Medulla oblongata (tissue), 1 donor: ENCODE data around the gene ARHGAP21.
"Not testable (repeated sequence)": the region's sequence is repeated elsewhere in the genome, so short reads cannot be mapped to it uniquely, and the experiment has no call there.

Experiments used
- DNase-seq: peaks from one replicate; pipeline ENCODE4 v3.0.0-alpha.2; 2015; ENCODE audit errors: extremely low spot score

Gene ARHGAP21

GRCh38 chr10:24625778-24626177 lies 97.9 kb downstream of the ARHGAP21 start:
- DNase-seq: no peak

GRCh38 chr10:24623383-24623782 lies 100.3 kb downstream of the ARHGAP21 start:
- DNase-seq: no peak

- DNase-seq: no peak
These were observed 100.8 kb downstream of the ARHGAP21 start for GRCh38 chr10:24622781-24623301.

- not testable (repeated sequence) for DNase-seq
These were observed 102.5 kb downstream of the ARHGAP21 start for GRCh38 chr10:24621035-24621795.

DNA sequence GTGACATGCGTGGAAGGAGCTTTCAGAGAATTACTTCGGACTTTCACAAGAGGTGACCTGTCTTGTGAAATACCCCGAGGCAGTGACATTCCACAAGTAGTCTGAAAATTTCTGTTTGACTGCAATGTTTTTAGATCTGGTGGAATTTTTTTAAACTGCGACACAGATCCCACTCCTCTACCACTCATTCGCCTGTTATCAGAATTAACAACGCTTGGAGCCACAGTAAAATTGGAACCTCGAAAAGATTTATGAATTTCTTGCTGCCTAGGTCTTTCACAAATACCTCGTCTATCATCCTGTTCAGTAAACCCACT lies 103.7 kb downstream of the ARHGAP21 start:
- DNase-seq: not testable (repeated sequence)

- DNase-seq: not testable (repeated sequence)
These were observed 104.2 kb downstream of the ARHGAP21 start for GRCh38 chr10:24619291-24619993.

DNA sequence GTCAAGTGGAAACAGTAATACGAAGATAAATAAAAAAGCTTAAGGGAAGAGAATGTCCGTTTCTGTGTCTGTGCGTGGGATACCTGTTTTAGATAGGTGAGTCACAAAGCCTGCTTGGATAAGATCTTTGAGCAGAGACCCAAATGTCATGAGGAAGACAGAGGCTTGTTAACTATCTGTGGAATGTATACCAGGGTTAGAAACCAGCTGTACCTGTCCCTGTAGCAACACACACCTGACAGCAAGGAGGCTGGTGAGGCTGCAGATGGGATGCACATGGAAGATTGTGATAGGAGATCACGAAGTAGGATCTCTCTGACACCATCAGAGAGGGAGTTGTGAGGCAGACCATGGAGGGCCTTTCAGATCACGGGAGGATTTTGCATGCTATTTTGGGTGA lies 105.3 kb downstream of the ARHGAP21 start:
- no peak for DNase-seq

DNA sequence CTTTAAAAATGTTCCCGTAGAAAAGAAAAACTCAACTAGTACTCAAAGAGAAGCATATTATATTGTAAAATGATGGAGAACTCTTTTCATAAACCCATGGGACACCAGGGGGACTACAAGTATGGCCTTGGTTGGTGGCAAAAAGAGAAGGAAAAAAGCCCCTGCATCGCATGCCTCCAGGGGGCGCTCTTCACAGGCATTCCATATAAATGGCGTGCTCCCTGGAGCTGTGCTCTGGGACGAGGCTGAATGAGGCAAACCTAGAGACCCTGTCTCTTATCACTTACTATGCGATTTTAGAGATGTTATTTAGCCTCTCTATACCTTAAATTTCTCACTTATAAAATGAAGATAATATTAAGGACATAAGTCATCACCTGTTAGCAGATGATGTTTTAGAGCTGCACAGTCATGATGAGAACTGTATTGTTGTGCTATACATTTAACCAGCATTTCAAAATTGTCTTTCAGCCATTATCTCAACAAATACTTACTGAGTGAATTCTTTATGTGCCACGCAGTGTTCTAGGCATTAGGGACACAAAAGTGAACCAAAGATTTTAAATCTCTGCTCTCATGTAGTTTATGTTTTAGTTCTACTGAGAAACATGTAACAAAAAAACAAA lies 105.8 kb downstream of the ARHGAP21 start:
- DNase-seq: peak; percentile 64

DNA sequence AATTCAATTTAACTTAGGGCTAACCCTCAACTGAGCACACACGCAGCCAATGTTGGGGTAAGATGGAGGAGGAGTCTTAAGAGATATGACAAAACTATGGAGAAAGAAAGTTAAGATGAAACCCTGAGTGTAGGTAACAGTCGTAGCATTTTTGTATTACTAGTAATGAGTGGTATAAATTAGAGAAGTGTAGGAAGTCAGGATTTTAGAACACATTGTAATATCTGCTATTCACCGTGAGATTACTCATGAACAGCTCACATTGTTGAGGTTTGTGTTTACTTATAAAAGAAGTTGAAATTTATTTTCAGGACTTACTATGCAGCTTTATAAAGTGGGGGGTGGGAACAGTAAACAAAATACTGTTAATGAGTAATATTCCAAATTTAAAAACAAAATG lies 107.2 kb downstream of the ARHGAP21 start:
- no peak for DNase-seq

DNA sequence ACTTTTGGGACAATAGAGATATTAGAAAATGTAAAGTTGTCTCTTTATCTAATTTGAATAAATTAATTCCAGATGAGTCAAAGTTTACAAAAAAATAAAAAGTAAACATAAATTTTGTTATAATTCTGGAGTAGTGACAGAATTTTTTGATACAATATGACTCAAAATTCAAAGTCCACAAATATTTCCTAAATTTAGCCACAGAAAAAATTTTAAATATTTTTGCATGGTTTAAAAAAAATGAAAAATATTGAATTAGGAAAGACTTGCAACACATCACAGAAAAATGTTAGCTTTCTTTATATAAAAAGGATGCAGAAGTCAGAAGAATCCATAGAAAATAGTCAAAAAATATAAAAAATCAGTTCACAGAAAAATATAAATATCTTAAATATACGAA lies 117.7 kb downstream of the ARHGAP21 start:
- DNase-seq: no peak

DNA sequence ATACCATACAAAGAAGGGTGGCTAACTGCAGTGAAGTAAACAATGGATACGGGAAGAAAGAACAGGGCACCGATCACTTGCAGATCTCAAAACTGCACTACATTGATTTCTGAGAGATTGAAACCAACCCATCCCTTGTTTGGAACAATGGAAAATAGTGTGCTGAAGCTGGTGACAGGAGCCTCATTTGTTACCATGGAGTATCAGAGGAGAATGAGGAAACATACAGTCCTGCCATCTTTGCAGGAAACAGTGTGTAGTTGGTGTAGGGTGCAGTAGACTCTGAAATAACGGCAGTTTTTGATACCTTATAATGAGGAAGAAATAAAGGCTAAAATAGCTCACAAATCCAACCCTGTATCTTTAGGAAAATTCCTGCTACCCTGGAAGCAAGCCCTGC lies 118.5 kb downstream of the ARHGAP21 start:
- no peak for DNase-seq

- no peak for DNase-seq
These were observed 120.4 kb downstream of the ARHGAP21 start for GRCh38 chr10:24603333-24603732.

GRCh38 chr10:24597961-24598360 lies 125.7 kb downstream of the ARHGAP21 start:
- peak; percentile 79 for DNase-seq

DNA sequence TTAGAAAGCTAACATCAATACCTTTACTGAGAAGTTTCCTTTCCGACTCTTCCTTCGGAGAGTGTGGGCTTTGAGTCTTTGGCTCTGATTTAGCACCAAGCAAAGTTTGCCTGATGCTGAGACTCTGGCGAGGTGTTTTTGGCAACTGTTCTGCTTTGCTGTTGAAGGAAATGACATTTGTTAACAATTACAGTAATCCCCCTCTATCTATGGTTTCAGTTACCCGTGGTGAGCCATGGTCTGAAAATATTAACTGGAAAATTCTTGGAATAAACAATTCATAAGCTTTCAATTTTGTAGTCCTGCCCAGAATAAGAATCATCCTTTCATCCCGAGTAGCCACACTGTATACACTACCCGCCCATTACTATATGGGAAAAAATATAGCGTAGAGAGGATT lies 126.3 kb downstream of the ARHGAP21 start:
- DNase-seq: no peak

- no peak for DNase-seq
These were observed 127.3 kb downstream of the ARHGAP21 start for GRCh38 chr10:24596217-24596930.

DNA sequence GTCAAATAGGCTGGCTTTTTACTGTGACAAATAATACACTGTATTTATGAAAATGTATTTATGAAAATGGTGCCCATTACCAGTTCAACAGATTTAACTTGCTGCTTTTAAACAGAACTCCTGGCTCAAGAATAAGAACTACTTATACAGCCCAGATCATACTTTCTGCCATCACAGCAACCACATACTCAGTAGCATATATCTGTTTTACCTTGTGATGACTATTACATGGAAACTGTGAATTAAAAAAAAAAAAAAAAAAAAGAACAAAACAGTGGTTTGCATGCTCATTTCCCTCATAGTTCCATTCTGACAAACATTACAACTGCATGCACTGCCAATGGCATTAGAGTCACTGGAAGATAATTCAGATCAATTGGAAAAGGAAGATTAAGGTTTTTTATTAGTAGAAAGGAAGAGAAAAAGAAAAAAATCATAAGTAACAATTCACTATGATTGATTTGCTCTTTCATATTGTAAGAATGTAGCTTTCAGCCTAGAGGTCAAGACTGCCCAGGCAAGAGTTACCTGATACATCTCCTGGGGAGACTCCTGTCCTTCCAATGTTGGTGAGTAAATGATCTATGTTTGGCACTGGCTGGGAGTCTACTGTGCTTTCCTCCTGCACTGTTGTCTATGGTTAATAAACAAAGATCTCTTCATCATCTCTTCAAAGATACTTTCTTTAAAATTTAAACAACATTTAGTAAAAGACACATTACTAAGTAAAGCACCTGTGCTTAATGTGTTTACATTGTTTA lies 132.8 kb downstream of the ARHGAP21 start:
- DNase-seq: no peak

- DNase-seq: peak; percentile 67
These were observed 134.4 kb downstream of the ARHGAP21 start for GRCh38 chr10:24589265-24589664.

DNA sequence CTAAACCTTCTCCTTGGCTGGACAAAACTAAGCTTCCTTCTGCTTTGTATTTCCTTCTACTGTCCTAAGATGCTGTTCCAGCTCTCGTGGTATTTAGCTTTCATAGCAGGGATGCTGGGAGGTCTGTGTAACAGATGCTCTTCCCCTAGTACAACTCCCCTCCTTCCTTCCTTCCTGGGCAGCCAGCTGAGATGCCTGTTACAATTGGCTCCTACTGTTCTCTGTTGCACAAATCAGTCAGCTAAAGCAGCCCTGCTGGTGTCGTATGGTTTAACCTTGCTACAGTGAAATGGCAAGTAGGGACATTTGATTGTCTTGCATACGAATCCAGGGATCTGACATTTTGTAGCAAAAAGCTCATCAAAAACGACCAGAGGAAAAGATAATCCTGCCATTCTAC lies 143.8 kb downstream of the ARHGAP21 start:
- DNase-seq: peak; percentile 23

GRCh38 chr10:24579448-24579847 lies 144.2 kb downstream of the ARHGAP21 start:
- DNase-seq: no peak

DNA sequence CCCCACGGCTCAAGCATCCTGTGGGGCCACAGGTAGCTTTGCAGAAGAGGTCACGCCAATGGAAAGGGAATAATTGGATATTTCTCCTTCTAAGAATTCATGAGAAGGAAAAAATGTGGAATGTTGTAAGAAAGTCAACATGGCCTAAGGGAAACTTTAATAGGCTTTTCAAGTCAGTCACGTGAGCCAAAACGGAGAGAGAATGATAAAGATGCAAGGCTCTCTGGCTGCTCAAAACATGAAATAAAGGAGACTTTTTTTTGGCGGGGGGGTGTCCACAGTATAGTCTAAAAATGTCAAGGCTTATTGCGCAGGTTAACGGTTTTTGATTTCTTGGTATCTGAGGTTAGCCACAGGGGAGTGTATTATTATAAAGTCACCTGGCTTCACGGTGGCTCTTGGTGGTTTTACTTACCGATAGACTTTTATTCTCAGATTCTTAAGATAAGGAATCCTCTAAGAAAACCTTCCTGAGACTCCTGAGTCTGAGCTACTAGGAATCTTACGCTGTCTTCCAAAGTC lies 148.1 kb downstream of the ARHGAP21 start:
- no peak for DNase-seq

DNA sequence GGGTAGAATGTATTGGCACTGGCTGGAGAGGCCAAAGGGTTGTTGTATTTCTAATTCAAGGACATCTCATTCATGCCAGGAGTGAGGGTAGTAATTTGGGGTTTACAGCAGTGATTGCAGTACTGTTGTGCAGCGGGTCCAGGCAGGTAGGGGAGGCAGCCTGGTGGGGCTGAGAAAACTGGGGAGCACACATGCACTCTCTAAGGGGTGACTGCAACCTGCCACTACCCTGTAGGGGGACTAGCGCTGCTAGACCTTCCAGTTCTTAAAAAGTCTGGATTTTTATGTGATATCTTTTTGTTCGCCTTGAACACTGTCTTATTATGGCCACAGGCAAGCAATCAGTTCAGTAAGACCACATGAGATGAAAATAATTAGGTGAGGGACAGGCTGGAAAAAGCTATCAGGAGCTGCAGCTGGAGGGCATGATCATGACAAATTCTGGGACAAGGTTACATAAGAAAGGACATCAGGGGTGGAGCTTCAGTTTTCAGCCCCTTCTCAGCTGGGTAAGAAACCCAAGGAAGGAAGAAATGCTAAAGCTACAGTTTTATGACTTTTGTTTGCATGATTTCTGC lies 149.0 kb downstream of the ARHGAP21 start:
- no peak for DNase-seq
